Left lung (tissue), 10 donors: Measurements from ENCODE around the gene CDRT4. TPM values are rescaled to one million over a fixed set of nuclear protein-coding genes. Genes with fewer than 3 reads are reported as not detected.

Experiments
- ATAC-seq: fragments of 200-7000 bp; cut with Tn5 transposase; one replicate; pipeline ENCODE4 v1.9.1; 2020; ENCODE audit warnings: moderate library complexity
- DNase-seq, 4 donors: peaks; one replicate each; pipeline ENCODE4 v3.0.0-alpha.2; 2013 to 2020
- H3K27ac ChIP-seq, 2 donors: fragments of 200-600 bp; sonication (generic) in 1 of 2; one replicate each; pipeline versions ENCODE4 v1.5.0 to v1.8.0; 2020 to 2021
- H3K27me3 ChIP-seq, 2 donors: fragments of 200-600 bp; sonication (generic) in 1 of 2; one replicate each; pipeline versions ENCODE4 v1.5.0 to v1.8.0; 2020 to 2021
- H3K36me3 ChIP-seq, 2 donors: fragments of 200-600 bp; sonication (generic) in 1 of 2; one replicate each; pipeline versions ENCODE4 v1.5.0 to v1.8.0; 2020 to 2021
- H3K4me1 ChIP-seq, 2 donors: fragments of 200-600 bp; one replicate each; pipeline ENCODE4 v1.8.0; 2021
- H3K4me3 ChIP-seq, 2 donors: fragments of 200-600 bp; sonication (generic) in 1 of 2; one replicate each; pipeline versions ENCODE4 v1.5.0 to v1.8.0; 2020 to 2021; ENCODE audit warnings: mild to moderate bottlenecking in 1 of 2
- H3K9me3 ChIP-seq, 2 donors: fragments of 200-600 bp; sonication (generic) in 1 of 2; one replicate each; pipeline versions ENCODE4 v1.5.0 to v1.8.0; 2020 to 2021
- CTCF ChIP-seq, 2 donors: fragments of 200-600 bp; sonication (generic) in 1 of 2; IDR thresholded peaks; one replicate each; pipeline versions ENCODE4 v1.5.0 to v1.8.0; 2021; ENCODE audit warnings: antibody characterized with exemption in 2 of 2
- intact Hi-C, 2 donors: fragments of 100-400 bp; cut with DNase I; formaldehyde crosslinking; loops; one replicate each; pipeline versions ENCODE4 v1.11.2 to v1.14.2; 2022
- polyA plus RNA-seq, 6 donors: library from polyadenylated mRNA; unstranded; fragments of 120-200 nt; gene quantifications; one replicate each; pipeline ENCODE4 v1.2.1, GENCODE V29; 2013; ENCODE audit not compliant: insufficient read length in 6 of 6
- total RNA-seq, 2 donors: library from RNA; stranded (reverse); fragmentation: NEBNext Ultra II Directional; extraction: Animal tissue kit (Norgen Biotek cat#: 25700); gene quantifications; one replicate each; pipeline ENCODE4 v1.2.1, GENCODE V29; 2021
- donor health status: DM: no; HTN: yes; CAD: no.
- donor health status: DM: no; HTN: no; CAD: no.

CDRT4 gene
- total and polyA plus RNA-seq, 8 donors = 2.7 to 24.9 (median 17.8) TPM

DNA sequence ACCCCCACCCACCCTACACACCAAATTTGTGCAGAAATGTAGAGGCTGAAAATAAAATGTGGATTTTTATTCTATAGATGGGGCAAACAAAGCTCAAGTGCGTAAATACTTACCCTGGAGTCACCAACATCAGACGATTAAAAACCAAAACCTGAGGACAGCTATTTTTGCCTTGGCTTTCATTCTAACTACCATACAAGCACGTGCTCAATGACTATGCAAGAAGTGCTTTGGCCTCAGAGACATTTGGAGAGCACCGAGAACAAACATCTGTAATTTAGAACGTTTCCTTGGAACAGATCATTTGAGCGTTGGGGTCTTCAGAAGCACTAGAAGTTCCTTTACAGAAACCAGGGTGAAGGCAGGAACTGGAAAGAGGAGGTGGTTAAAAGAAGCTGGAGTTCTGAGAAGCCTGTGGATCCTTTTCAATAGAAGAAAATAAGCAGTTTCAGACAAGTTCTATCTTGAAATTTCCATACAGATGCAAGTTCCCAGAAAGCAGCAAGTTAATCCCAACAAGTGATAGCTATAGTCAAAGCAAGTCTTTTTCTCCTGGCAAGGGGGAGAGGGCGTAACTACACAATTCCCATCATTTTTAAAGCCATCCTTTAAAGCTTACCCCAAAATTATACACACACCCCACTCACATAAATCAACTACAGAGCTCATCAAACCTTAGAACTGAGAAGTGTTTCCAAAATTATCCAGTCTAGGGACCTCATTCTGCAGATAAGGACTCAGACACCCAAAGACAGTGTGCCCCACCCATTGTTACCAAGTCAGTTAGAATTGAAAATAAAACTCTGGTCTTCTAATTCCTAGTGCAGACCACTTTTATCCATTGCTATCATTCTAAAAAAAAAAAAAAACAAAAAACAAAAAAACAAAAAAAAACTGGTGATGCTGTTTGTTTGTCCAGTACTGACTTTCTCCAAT is 29.6 kb upstream of the CDRT4 start:
- Histone ChIP-seq H3K4me3 (no peak overlapping the region), H3K27ac (no peak overlapping the region), H3K4me1 (no peaks in the 10 kb centered on the region), H3K36me3 (peaks cover 0 to 16% of the 10 kb centered on the region in 2 donors), H3K27me3 (no peaks in the 10 kb centered on the region), H3K9me3 (no peaks in the 10 kb centered on the region)
- TF ChIP-seq CTCF (IDR thresholded peaks at IDR 0.05) = no peak
- DNase-seq (no peak), ATAC-seq (no peak)
- intact Hi-C loops = no loop called here

- H3K4me3 ChIP-seq = no peak overlapping the region
- DNase-seq = no peak
- H3K27ac ChIP-seq = no peak overlapping the region
- no peak for ATAC-seq
- no peak for TF ChIP-seq CTCF (IDR thresholded peaks at IDR 0.05)
- H3K36me3 ChIP-seq = peaks cover 0 to 16% of the 10 kb centered on the region in 2 donors
- H3K27me3 ChIP-seq = no peaks in the 10 kb centered on the region
- peaks cover 0 to 3% of the 10 kb centered on the region in 2 donors for H3K4me1 ChIP-seq
- intact Hi-C loops = no loop called here
- H3K9me3 ChIP-seq = no peaks in the 10 kb centered on the region
Measured at GRCh38 chr17:15494821-15495220, 27.4 kb upstream of the CDRT4 start.

GRCh38 chr17:15493693-15494035 is 26.2 kb upstream of the CDRT4 start:
- intact Hi-C loops = no loop called here
- Histone ChIP-seq H3K27me3 (no peaks in the 10 kb centered on the region), H3K4me3 (no peak overlapping the region), H3K9me3 (no peaks in the 10 kb centered on the region), H3K36me3 (peaks cover 0 to 9% of the 10 kb centered on the region in 2 donors), H3K4me1 (peaks cover 0 to 3% of the 10 kb centered on the region in 2 donors), H3K27ac (no peak overlapping the region)
- ATAC-seq (no peak), DNase-seq (no peak)
- TF ChIP-seq CTCF (IDR thresholded peaks at IDR 0.05) = no peak

DNA sequence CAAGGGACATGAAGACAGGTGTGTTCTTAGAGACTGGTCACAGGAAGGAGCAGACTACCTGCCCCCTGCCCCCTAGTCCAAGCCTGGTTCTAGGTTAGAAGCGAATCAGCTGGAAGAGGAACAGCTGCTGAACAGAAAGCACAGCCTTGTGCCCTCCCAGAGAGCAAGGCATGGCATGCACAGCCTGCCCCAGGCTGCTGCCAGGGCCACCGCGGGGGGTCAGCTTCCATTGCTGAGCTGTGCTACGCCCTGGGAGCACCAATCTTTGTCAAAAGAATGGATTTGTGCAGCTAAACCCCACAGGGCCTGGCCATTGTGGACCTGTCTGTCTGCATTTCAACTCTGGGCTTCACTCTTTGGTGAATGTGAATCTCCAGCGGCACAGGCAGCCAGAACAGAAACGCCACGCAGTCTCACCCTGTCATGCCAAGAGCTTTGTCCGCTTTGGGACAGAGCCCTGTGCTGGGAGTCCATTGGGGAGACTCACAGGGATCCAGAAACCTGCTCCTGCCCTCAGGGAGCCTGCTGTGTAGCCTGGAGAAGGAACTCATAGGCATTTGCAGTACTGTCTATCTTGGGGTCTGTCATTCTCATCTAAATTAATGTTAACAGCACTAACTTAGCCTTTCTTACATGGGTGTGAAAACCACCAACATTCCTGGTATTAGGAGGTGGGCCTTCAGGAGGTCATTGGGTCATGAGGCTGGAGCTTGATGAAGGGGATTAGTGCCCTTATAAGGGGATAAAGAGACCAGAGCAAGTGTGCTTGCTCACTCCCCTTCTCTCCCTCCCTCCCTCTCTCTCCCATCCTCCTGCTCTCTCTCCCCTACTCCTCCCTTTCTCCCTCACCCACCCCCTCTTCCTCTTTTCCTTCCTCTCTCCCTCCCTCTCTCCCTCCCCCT is 25.6 kb upstream of the CDRT4 start:
- peaks cover 0 to 9% of the 10 kb centered on the region in 2 donors for H3K36me3 ChIP-seq
- H3K4me1 ChIP-seq = peaks cover 0 to 3% of the 10 kb centered on the region in 2 donors
- H3K27me3 ChIP-seq = no peaks in the 10 kb centered on the region
- DNase-seq = no peak
- intact Hi-C loops = no loop called here
- no peaks in the 10 kb centered on the region for H3K9me3 ChIP-seq
- no peak for ATAC-seq
- peak overlapping the region in 1 of 2 donors; percentile 8 for H3K27ac ChIP-seq
- no peak for TF ChIP-seq CTCF (IDR thresholded peaks at IDR 0.05)
- H3K4me3 ChIP-seq = no peak overlapping the region

- DNase-seq (no peak), ATAC-seq (no peak)
- Histone ChIP-seq H3K9me3 (no peaks in the 10 kb centered on the region), H3K27me3 (no peaks in the 10 kb centered on the region), H3K36me3 (peaks cover 0 to 14% of the 10 kb centered on the region in 2 donors), H3K4me3 (no peak overlapping the region), H3K27ac (peak overlapping the region in 1 of 2 donors; percentile 39), H3K4me1 (peaks cover 0 to 3% of the 10 kb centered on the region in 2 donors)
- no peak for TF ChIP-seq CTCF (IDR thresholded peaks at IDR 0.05)
- intact Hi-C loops = no loop called here
Measured at GRCh38 chr17:15492186-15492585, 24.8 kb upstream of the CDRT4 start.
